GM19468 (cell line): ENCODE measurements around the gene STXBP5.

Source experiments
- ATAC-seq: cut with Tn5 transposase; IDR thresholded peaks from one replicate; pipeline ENCODE4 v1.9.1; 2021; ENCODE audit warnings: mild to moderate bottlenecking, moderate library complexity, moderate number of reproducible peaks; ENCODE audit not compliant: unreplicated experiment; ENCODE audit errors: extremely low read depth

Gene STXBP5

DNA sequence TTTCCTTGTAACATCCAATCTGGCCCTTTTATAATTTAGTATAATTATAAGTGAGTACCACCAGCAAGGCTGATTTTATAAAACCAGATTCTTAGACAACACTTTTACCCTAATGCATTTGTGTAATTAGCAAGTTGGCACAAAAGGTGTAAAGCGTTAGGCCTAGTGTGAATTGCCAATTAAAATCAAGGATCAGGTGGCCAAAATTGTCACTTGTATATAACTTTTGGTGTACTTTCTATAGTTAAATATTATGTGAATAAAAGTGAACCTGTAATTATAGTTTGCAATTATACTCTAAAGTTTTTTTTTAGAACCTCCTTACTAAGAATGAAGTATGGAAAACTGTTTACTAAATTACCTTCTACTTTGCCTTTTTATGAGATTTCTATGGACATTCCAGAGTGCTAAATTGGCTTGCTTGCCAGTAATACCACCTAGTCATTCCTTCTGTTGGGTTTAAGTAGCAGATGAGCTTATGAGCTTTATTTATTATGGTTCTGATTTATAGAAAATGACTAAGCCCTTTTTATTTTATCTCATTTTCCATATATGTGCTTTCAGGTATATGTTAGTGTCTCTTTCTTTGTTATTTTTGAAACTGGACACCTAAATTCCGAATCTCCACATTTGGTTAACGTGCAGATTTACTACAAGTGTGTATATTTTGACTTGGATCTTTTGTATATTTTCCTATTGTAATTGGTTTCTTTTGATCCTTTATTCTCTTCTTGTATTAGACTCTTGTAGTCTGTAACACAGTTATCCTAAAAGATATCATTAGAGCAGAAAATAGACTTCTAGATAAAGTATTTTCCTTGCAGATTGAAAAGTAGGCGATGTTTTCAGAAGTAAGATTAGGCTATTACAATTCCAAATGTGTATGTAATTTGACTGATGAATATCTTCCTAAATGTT lies 3.9 kb downstream of the STXBP5 start:
- no peak for ATAC-seq

DNA sequence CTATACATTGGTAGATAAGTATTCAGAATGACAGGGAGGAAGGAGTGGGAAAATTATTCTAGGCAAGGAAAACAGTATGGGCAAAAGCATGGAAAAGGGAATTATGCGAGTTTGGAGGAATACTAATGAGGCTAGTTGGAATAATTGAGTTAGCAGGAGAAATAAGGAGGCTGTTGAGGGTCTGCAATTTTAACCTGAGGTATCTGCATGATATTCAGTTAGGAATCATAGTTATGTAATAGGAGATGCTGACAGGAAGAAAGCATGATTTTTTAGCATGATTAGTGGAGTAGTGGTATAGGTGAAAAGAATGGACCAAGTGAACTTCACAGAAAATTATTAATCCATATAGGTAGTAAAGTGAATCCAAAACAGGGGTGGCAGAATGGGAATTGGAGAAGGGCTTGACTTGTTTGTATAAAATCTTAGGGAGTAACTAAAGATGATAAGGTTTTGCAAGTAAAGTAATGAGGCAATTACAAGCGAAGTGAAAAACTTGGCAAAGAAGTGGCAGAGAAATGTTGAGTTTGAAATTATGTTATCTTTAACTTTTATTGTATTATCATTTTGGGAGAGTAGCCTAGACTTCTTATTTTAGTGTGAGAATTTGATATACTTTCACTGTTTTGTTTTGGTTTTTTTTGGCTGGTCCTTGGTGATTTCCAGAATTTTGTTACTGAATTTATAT lies 5.7 kb downstream of the STXBP5 start:
- no peak for ATAC-seq

DNA sequence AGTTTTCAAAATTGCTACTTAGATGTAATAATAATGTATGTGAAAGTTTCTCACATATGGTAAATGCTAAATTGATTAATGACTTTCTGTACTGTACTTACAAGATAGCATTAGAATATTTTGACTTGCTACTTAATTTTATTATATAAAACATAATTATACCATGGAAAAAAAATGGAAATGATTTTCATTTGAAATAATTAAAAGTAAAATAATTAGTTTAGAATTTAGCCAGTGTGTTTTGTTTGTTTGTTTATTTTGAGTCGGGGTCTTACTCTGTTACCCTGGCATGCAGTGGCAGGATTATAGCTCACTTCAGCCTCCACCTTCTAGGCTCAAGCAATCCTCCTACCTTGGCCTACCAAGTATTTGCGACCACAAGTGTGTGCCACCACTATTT lies 7.1 kb downstream of the STXBP5 start:
- no peak for ATAC-seq

DNA sequence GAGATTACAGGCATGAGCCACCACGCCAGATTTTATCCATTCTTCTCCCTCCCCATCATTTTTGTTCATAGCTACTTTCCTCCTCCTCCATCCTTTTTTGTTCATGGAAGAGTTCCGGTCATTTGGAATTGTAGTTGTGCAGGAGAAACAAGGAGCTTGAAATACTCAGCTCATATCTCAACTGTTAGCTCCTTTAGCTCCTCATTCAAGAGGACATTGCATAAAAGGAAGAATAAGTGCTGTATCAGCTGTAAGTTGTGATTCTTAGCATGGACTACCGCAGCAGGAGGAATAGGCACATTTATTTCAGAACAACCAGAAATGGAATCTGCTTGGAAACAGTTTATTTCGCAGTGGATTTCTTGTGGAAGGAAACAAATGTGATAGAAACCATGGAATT lies 7.6 kb downstream of the STXBP5 start:
- no peak for ATAC-seq

DNA sequence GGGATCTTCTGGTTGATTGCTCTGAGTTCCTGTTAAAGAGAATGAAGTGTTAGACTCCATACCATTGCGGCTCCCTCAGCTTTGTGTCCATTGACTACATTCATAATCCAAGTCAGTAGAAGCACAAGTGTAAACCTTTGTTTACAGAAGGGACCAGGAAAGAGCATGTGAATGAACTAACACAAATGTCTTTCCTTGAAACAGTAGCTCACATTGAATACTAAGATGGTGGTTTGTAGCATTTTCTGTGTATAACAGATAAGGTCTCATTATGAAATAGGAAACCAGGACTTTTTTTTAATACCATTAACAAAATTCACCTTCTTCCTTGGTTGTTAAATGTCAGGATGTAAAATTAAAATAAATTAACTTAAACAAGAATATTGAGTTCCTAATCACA lies 8.4 kb downstream of the STXBP5 start:
- ATAC-seq = no peak

DNA sequence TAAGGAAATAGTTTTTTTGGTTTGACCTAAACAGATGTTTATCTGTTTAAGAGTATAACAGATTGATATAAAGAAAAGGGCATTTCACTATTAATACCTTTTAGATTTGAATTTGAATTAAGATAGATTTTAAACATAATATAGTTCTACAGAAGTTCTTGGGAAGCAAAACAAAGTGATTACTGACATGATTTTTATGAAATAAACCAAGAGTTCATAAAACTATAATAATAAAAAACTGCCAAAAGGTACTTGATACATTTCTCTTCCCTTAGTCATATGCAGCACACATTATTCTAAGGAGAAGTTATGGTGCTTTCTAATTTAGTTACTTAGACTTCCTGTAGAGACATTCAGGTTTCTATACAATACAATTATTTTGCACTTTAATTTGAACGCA lies 9.6 kb downstream of the STXBP5 start:
- no peak for ATAC-seq

DNA sequence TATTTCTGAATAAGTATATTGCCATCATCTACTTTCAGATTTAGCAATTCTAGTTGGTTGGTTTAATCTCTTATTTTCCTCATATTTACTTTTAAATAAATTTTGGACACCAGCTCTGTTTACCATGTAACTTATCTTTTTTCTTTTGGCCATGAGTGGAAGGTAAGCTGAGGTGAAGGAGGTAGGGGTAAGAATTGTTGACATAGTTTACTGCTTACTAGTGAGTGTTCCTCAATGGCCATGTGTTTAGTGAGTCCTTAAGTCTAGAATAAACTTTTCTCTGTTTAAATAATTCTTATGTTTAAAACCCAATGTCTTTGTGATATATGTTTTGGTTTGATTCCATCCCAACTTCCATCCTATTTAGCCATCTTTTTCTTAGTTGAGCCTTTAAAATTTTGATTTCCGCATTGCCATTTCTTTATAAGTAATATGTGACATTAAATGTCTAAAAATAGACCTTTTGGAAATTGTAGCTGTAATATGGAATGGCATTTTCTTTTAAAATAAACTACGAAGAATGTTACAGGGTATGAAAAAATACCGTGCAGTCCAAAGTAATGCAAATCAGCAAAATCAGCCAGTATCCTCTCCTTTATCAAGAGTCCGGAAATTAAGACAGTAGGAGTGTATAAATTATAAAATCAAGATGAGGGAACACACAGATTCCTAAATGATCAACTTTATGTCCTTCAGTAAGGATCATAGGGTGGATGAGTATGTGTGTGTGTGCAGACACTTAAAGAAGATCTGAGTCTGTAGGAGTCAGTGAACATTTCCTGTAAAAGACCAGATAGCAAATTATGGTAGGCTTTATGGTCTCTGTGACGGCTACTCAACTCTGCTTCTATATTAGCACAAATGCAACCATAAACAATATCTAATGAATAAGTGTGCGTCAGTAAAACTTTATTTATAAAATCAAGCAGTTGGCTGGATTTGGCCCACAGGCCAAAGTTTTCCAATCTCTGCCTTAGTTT lies 10.3 kb downstream of the STXBP5 start:
- ATAC-seq = no peak

DNA sequence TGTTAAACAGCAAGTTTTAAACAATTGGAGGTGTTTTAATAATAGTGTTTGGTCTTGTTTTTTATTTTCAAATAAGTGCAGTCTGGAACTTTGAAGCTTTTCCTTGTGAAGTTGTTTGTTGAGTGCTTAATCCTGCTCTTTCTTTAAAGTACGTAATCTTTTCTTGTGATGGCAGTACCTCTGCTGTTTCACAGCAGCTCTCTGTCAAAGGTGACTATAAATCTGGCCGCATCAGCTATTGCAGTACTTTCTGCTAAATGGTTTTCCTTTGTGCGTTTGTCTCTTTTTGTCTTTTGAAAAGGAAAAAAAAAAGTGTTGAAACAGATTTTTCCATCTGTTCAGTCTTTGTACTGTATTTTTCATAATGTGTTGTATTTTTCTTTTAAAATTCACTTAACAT lies 12.7 kb downstream of the STXBP5 start:
- ATAC-seq = no peak

DNA sequence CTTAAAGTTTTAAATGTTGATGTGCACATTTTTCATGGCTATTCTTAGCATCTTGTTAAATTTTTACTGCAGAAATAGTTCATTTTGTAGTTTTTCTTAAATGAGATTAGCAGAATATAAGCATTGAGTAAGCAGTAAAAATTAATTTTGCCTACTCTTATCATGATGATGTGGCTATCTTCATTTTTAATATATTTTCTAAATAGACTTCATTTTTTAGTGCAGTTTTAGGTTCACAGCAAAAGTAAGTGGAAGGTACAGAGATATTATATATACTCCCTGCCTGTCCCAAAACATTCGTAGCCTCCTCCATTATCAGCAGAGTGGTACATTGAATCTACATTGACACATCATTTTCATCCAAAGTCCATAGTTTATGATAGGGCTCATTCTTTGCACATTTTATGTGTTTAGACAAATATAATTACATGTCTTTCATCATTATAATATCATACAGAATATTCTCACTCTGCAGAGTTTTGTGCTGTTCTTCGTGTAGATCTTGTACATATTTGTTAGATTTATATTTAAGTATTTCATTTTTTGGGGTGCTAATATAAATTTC lies 13.7 kb downstream of the STXBP5 start:
- ATAC-seq = no peak

DNA sequence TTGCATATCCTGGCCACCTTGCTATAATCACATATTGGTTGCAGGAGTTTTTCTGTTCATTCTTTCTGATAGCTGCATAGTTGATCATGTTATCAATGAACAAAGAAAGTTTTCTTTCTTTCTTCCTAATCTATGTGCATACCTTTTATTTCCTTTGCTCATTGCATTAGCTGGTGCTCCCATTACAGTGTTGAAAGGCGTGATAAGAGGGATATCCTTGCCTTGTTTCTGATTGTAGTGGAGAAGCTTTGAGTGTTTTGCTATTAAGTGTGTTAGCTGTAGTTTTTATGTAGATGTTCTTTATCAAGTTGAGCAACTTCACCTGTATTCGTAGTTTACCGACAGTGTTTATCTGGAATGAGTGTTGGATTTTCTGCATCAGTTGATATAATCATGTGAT lies 14.6 kb downstream of the STXBP5 start:
- no peak for ATAC-seq

DNA sequence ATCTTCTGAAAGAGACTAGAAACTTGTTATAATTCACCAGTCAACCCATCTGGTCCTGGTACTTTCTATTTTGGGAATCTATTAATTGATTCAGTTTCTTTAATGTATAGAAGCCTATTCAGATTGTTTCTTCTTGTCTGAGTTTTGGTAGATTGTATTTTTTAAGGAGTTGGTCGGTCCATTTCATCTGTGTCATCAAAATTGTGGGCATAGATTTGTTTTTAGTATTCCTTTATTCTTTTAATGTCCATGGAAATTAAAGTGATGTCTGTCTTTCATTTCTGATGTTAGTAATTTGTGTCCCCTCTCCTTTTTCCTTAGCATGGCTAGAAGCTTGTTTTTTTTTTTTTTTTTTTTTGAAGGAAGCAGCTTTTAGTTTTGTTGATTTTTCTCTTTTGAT lies 15.2 kb downstream of the STXBP5 start:
- no peak for ATAC-seq

DNA sequence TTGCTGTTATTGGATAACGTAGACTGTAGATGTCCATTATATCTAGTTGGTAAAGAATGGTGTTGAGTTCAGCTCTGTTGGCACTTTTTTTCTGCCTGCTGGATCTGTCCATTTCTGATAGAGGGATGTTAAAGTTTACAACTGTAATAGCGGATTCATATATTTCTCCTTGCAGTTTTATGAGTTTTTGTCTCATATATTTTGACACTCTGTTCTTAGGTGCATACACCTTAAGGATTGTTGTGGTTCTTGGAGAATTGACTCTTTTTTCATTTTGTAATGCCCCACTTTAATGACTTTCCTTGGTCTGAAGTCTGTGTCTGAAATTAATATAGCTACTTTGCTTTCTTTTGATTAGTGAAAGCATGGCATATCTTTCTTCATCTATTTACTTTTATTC lies 16.1 kb downstream of the STXBP5 start:
- no peak for ATAC-seq

DNA sequence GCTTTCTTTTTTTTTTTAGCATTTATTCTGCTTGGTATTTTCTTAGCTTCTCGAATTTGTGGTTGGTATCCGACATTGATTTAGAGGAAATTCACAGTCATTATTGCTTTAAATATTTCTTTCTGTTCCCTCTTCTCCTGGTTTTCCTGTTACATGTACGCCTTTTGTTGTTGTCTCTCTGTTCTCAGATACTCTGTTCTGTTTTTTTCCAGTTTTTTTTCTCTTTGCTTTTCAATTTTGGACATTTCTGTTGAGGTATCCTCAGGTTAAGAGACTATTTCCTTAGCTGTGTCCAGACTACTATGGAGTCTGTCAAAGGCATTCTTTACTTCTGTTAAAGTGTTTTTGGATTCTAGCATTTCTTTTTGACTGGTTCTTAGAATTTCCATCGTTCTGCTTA lies 17.5 kb downstream of the STXBP5 start:
- ATAC-seq = no peak

DNA sequence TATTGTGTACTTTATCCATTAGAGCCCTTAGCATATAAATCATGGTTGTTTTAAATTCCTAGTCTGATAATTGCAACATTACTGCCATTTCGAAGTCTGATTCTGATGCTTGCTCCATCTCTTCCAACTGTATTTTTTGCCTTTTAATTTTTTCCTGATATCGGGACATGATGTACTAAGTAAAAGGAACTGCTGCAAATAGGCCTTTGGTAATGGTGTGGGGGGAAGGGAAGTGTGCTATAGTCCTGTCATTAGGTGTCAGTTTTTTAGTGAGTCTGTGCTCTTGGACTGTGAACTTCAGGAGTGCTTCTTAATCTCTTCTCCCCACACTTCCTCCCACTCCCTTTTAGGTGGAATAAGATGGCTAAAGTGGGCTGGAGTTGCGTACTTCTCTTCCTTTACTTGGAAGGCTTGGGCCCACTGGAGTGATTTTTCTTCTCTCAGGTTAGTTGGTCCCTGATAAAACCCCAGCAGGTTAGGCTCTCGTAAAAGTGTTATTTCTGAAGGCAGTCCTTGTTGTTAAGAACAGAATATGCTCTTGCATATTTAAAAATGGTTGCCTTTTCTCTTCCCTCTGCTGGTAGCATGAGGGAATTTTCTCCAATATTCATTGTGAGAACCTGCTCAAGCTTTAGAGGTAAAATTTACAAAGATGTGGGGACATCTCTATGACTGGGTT lies 18.1 kb downstream of the STXBP5 start:
- ATAC-seq = no peak

DNA sequence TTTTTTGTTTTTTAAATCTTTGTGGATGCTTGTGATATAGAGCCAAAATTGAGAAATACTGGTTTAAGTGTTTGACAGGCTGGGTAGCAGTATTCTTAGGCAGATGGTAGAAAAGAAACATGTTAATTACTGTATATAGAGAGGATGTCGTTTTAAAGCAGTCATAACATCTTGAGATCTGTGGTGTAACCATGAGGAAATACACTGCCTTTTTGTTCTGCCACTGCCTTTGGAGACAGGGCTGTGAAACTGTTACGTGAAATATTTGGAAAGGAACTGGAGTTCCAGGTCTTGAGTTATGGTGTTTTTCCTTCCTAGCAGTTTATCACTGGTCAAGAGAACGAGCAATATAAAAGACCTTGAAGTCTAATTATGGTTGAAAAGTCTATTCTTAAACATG lies 19.5 kb downstream of the STXBP5 start:
- no peak for ATAC-seq

DNA sequence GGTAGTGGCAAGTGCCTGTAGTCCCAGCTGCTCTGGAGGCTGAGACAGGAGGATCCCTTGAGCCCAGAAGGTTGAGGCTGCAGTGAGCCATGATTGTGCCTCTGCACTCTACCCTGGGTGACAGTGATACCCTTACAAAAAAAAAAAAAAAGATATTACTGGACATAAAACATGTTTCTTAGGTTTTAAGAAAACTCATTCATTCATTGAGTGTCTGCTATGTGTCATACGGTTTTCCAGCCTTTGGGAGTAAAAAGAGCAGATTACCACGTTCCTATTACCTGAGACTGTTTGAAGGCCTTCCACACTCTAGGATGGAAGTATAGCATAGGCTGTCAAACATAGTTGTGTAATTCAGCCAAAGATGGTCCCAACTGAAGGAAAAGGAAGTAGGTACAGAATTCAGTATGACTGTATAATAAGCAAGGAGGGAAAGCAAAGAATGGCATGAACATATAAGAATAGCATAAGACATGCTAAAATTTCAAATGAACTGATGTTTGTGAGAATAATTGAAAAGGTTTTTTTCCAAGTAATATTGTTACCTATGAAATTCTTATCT lies 22.0 kb downstream of the STXBP5 start:
- no peak for ATAC-seq

DNA sequence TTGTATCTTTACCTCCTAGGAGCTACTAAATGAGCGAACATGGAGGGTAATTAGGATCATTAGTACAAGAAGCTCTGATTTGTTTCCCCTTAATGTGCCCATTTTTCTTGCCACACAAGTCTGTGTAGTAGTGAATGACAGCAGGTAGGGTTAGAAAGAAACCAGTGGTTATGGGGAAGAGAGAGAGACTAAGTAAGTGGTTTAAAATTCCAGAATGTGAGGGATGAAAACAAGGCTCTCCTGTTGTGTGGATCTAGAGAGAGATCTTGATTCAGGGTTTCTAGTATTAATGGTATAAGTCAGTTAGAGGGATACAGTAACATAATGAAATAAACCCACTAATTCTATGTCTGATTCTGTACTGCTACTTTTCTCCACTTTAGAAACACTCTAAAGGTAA lies 22.7 kb downstream of the STXBP5 start:
- ATAC-seq = no peak

DNA sequence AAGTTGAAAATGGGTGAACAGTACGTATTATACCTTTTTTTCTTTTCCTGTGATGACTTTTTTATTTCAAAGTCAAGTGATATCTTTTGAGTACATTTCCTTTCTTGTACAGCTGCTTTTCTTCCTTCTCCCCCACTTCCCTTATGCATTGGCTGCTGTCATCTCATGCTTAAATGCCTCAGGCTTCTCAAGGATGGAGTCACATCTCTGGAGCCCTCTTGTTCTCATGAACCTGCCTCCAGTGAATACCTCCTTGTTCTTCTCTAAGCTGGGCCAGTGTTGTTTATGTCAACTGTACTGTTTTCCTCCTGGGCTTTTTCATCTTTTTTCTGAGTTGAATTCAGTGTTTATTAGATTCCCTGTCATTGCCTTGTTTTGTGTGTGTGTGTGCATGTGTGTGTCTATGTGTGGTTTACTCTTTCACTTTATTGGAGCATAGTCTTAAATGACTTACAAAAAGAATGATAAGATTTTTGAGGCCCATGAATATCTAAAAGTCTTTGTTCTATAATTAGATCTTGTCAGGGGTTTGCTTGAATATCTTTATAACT lies 23.6 kb downstream of the STXBP5 start:
- ATAC-seq = no peak

DNA sequence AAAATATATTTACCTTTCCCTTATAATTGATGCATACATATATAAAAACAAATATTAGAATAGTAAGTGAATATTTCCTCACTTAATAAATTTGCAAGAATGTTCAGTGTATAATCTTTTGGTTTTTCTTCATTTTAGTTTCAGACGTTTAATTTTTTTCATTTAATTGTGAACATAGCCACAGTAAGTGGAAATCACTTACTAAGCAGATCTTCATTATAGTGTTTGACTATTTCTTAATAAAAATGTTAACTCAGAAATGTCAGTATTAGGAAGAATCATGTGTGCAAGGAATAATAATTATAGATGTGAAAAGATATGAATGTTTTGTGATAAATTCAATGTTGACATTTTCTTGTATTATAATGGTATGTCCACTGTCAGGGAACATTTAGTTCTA lies 27.4 kb downstream of the STXBP5 start:
- ATAC-seq = no peak
